Kidney epithelial cell (primary cell): ENCODE data around the gene DSCAM. TPM values are rescaled to one million over a fixed set of nuclear protein-coding genes. Genes with fewer than 3 reads are reported as not detected.

ENCODE experiments used
- DNase-seq: peaks from one replicate; pipeline ENCODE4 v3.0.0-alpha.2; 2010; ENCODE audit warnings: low read depth
- H3K27me3 ChIP-seq: 2 replicates; pipeline ENCODE4 v1.6.0; 2011; ENCODE audit warnings: low read length; ENCODE audit not compliant: control insufficient read depth, insufficient read depth
- H3K36me3 ChIP-seq: 2 replicates; pipeline ENCODE4 v1.5.1; 2011; ENCODE audit warnings: low read length; ENCODE audit not compliant: control insufficient read depth, insufficient read depth
- H3K4me3 ChIP-seq: 2 replicates; pipeline ENCODE4 v1.5.1; 2011; ENCODE audit warnings: low read depth, mild to moderate bottlenecking, control low read depth, low read length
- total RNA-seq: library from RNA; depleted of rRNA; stranded (reverse); fragments of >200 nt; gene quantifications from 2 replicates; pipeline ENCODE4 v1.2.3, GENCODE V29; 2015
- TF ChIP-seq, protein P1 (sequence below): IDR thresholded peaks from 2 replicates; pipeline ENCODE4 v1.5.1; 2011; ENCODE audit warnings: mild to moderate bottlenecking, moderate library complexity, low read length, control low read depth, inconsistent platforms; ENCODE audit not compliant: insufficient read depth, poor library complexity, severe bottlenecking

The DSCAM gene
- total RNA-seq, 1 donor from 2014 or later: 0.21 TPM

DNA sequence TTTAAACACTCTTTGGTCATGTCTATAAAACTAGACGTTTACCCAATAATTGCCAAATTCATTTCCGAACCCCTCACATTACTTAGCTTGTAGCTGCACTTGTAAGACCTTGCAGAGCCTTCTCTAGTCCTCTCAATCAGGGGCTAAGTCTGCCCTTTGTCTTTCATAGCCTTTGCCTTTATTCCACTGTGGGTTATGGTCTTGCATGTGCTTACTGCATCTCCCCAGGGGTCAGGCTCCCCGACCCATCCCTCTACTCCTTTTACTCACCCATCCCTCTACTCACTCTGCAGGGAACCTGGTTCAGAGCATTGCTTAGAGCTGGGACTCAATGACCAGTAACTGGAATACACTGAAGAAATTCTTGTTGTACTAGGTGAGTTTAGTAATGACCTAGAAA, 744.3 kb downstream of the DSCAM start:
- H3K27me3 ChIP-seq: no peaks in the 10 kb centered on the region
- H3K36me3 ChIP-seq: no peaks in the 10 kb centered on the region
- TF ChIP-seq, protein P1, sequence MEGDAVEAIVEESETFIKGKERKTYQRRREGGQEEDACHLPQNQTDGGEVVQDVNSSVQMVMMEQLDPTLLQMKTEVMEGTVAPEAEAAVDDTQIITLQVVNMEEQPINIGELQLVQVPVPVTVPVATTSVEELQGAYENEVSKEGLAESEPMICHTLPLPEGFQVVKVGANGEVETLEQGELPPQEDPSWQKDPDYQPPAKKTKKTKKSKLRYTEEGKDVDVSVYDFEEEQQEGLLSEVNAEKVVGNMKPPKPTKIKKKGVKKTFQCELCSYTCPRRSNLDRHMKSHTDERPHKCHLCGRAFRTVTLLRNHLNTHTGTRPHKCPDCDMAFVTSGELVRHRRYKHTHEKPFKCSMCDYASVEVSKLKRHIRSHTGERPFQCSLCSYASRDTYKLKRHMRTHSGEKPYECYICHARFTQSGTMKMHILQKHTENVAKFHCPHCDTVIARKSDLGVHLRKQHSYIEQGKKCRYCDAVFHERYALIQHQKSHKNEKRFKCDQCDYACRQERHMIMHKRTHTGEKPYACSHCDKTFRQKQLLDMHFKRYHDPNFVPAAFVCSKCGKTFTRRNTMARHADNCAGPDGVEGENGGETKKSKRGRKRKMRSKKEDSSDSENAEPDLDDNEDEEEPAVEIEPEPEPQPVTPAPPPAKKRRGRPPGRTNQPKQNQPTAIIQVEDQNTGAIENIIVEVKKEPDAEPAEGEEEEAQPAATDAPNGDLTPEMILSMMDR: no peak
- H3K4me3 ChIP-seq: no peak overlapping the region
- DNase-seq: no peak

GRCh38 chr21:40099809-40100208, 747.1 kb downstream of the DSCAM start:
- H3K36me3 ChIP-seq: no peaks in the 10 kb centered on the region
- TF ChIP-seq, protein P1: no peak
- DNase-seq: no peak
- no peaks in the 10 kb centered on the region for H3K27me3 ChIP-seq
- H3K4me3 ChIP-seq: no peak overlapping the region

- Histone ChIP-seq H3K4me3 (no peak overlapping the region), H3K36me3 (no peaks in the 10 kb centered on the region), H3K27me3 (no peaks in the 10 kb centered on the region)
- no peak for DNase-seq
- TF ChIP-seq, protein P1: no peak
Observed at GRCh38 chr21:40095477-40095876, 751.5 kb downstream of the DSCAM start.

DNA sequence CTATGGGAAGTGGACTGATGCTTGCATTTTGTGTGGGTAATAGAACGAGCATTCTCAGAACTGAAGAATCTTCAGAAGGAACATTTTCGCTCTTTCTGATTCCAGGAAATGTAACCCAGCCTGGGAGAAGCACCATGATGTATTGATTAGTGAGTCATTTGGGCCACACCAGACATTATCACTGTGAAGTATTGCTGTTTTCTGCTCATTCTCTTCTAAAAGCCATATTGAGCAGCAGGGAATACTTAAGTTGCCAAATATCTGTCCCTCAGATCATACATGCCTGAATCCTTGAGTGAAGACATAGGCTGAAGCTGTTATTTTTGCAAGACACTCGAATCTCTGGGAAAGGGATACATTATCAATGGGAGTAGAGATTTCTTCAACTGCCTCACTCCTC, 766.6 kb downstream of the DSCAM start:
- H3K27me3 ChIP-seq: no peaks in the 10 kb centered on the region
- TF ChIP-seq, protein P1: no peak
- H3K36me3 ChIP-seq: no peaks in the 10 kb centered on the region
- DNase-seq: no peak
- H3K4me3 ChIP-seq: no peak overlapping the region

DNA sequence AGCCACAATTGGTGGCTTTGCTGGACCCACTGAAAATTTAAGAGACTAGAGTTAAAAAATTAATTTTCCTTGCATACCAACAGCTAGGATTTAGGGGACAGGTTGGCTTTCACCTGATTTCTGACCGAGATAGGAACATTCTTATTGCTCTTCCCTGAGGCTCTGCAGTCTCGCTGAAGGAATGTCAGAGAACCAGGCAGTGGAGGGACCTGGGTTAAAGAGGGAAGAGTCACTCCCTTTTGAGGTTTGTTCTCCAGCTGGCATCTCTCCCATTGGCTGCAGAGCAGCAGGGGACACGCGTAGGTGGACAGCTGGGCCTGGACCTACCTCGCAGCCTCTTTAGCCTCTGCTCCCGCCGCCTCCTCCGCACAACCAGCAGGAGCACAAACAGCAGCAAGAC, 772.2 kb downstream of the DSCAM start:
- TF ChIP-seq, protein P1: no peak
- H3K4me3 ChIP-seq: no peak overlapping the region
- H3K36me3 ChIP-seq: no peaks in the 10 kb centered on the region
- no peak for DNase-seq
- no peaks in the 10 kb centered on the region for H3K27me3 ChIP-seq

- DNase-seq: no peak
- TF ChIP-seq, protein P1: no peak
- no peaks in the 10 kb centered on the region for H3K36me3 ChIP-seq
- H3K27me3 ChIP-seq: no peaks in the 10 kb centered on the region
- H3K4me3 ChIP-seq: no peak overlapping the region
Observed at GRCh38 chr21:40074198-40074597, 772.8 kb downstream of the DSCAM start.
